HG02798 (cell line): ENCODE data around the gene ENTR1.
A peak's percentile ranks its signal among the peaks of the same experiment; 100 is the strongest.

Experiments used
- ATAC-seq: cut with Tn5 transposase; IDR thresholded peaks from one replicate; pipeline ENCODE4 v1.9.1; 2021; ENCODE audit warnings: mild to moderate bottlenecking; ENCODE audit not compliant: unreplicated experiment, poor library complexity

The ENTR1 gene

DNA sequence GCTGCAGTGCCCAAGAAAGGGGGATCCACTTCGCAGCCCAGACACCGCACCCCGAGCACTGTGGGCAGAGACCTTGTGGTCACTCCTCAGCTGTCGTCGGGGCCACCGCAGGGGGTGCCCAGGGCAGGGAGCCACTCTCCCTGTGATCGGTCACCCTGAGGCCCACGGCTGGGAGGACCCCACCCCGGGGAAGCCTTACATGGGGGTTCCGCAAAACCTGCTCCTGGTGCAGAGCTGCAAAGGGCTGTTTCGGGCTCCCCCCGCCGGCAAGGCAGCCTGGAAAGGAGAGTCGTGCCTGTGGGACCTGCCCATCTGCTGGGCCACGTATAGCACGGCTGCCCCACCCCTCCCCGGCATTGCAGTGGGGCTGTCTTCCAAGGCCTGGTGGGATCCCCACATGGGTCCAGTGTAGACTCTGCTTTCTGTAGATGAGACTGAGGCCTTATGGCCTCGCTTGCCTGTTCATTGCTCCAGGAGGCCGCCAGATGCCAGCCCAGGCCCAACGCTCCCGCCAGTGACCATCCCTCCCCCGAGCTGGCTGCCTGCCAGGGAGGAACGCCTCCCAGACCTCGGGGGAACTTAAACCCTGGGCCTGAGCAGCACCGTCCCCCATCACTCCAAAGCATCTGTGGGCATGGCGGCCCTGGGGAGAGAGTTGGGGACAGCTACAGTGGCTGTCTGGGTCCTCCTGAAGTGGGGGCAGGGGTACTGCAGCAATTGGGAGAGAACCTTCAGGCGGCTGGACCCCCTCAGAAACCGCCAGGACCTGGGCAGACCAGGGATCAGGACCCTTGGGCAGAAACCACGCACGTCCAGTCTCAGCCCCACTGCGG is 45.3 kb downstream of the ENTR1 start:
- ATAC-seq = no peak

DNA sequence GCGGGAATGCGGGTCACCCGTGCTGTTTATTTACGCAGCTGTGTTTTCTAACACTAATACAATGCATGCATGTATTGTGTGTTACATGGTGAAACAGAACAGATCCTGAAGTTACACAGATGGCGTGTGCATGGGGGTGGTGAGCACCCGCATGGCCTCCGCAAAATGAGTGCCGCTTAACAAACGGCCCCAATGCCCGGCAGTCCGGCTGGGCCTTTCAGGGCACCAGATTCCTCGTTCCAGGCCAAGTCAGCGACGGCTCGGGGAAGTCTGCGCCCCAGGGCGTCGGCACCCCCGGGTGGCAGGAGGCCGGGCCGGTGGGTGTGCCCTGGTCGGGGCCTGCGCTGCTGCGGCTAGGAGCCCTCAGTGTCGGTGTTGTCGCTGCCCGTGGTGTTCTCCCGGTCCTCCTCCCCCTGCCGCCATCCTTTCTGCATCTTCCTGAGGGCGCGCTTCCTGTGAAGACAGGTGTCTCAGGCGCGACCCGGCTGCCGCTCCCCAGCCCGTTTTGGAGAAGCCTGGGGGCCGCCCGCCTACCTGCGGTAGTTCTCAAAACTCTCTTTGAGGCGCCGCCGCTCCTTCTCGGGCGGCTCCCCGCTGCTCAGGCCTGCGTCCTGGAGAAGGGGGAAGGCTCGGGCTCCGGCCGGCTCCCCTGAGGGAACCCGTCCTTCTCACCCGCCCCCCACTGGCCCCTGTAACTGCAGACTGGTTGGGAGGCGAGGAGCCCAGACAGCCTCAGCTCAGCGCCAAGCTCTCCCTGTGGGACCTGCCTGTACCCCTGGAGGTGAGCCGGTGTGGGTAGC is 46.3 kb downstream of the ENTR1 start:
- no peak for ATAC-seq

DNA sequence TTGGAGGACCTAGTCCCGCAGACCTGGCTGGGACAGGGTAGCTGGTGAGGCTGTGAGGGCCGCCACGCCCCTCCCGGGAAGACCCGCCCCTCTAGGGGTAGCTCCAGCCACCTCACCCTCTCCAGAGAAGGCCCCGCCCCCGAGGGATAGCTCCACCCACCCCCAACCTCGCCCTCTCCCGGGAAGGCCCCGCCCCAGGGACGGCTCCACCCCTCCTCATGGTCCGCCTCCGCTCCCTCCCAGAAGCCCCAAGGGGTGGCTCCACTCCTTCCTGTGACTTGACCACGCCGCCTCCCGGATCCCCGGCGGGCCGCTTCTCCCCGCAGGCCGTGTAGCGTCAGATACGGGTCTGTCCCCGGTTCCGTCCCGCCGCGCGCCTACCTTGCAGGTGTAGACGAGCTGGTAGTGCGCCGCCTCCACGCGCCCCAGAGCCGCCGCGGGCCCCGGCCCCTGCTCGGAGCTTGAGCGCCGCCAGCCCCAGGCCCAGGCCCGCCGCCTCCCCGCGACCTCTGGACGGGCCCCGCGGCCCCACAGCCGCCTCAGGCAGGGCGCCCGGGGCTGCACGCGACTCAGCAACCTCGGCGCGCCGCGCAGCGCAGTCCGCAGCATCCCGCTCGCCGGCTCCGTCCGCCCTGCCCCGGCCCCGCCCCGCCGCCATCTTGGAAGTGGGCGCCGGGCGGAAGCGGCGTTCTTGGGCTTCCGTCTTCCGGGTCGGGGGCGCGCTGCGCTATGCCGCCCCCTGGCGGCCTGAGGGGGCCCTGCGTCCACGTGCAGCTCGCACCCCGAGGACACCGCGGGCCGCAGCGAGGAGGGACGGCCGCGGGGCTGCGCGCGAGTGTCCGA is 47.1 kb downstream of the ENTR1 start, which contains the start of gene DNLZ:
DNLZ (minus strand) TSS at position 639 of the 843 bp plus-strand sequence; CDS start at position 609, 30 bp downstream.
- ATAC-seq = peak; percentile 80

DNA sequence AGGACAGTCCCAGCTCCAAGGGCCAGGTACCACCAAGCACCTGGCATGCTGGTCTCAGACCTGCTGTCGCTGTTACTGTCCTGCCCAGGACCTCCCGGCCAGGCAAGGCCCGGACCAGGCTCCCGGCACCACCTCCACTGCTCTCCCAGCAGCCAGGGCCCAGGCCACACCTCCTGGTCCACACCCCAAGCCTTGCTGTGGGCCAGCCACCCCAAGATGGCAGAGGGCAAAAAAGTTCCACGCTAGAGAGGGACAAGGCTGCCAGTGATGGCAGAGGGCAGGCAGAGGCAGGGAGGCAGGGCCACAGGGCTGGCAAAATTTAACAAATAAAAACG is 48.0 kb downstream of the ENTR1 start:
- no peak for ATAC-seq

DNA sequence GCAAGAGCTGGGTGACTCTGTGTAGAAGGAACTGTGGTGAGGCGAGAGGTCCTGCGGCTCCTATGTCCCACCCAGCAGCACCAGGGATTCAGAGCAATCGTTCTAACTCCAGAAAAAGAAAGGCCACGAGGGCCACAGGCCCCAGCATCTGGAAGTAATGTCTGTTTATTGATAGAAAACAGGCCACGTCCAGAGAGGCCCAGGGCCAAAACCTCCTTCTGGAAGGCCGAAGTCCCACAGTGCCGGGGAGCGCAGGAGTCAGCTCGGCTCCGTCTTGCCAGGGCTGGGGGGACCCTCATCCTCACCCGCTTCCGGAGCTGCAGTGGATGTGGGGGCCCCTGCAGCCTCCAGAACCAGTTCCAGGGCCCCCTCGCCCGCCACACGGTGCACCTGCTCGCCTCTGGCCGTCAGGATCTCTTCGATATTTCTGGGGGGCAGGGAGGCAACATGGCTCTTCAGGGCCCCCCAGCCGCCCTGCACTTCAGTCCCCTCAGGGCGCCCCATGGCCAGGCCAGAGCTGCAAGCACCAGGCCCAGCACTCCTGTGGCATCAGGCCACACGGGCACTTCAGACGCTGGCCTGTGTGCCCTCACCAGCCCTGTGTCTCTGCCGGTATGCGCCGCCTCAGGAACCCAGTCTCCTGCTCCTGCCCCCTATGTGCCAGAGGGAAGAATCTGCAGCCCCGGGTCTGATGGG is 48.5 kb downstream of the ENTR1 start:
- no peak for ATAC-seq

DNA sequence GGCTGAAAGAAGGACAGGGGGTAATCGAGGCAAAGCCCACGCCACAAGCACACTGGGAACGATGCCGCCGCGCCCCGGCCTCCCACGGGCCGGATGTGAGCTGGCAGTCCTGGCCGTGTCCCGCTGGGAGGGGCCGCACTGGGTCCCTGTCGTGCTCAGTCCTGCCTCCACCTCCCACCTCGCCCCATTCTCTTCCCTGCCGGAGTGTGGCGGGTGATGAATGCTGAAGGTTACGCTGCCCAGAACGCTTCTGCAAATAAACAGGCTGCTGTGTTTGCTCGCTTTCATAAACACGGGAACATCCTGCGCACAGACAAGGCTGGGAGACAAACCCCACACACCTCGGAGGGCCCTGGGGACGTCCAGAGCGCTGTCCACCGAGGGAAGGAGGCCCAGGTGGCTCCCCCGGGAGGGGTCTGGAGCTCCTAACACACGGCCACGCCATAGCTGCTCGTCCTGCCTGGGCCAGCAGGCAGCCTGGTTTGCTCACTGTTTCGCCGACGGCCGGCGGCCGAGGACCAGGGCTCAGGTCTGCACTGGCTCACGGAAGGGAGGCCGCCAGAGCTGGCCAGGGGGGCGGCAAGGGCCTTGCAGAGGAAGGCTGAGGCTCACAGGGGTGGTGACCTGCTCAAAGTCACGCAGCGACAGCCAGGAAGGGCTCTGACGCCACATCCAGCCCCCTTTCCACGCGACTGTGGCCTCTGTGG is 49.2 kb downstream of the ENTR1 start:
- no peak for ATAC-seq

DNA sequence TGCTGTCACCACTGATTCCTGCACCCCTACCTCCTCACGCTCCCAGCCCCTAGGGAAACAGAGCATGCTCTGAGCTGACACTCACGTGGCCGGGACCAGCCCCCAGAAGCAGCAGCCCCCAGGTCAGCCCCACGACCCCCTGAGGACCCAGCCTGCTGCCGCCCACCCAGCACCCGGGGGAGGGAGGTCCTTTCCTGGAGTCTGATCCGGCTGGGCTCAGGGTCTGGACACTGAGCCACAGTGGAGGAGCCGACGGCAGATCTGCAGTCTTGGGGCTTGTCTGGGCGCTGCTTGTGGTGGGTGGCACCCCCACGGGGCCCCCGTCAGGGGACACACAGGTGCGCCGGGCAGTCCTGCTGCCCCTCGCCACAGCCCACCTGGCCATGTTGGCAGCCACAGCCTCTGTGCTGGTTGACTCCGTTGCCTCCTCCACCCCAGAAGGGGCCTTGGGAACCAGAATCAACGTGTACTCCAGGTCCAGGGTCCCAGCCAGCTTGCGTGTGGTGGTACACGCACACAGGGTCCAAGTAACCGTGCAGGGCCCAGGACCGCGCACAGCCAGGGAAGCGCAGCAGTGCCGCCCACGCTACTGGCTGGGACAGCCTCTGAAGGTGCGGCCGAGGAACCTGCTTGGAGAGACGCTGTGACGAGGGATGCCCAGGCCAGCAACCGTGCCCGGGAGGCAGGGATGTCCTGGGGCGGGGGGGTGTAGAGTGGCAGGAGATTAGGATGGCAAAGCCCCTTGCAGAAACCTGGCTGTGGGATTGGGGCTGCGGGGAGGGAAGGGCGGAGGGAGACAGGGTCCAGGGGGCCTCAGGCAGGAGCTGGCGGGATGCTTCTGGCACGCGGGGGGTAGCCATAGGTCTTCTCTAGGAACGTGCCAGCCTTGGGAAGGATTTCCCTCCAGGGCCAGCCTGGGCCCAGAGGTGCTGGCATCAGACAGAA is 50.4 kb downstream of the ENTR1 start:
- no peak for ATAC-seq

DNA sequence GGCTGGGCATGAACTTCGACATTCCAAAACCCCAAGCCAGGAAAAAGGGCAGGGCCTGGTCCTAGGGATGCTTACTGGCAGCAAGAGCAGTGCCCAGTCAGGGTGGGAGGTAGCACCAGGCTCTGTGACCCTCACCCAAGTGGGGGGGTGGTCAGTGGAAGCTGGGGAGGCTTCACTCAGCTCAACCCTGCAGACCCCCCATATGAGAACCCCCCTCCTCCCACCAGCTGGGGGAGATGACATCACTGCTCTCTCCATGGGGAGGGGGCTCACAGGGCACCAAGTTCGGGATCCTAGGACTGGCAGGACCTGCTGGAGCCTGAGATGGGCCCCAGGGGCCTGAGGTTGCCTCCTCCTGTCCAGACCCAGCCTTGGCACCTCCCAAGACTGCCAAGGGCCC is 51.5 kb downstream of the ENTR1 start:
- no peak for ATAC-seq

DNA sequence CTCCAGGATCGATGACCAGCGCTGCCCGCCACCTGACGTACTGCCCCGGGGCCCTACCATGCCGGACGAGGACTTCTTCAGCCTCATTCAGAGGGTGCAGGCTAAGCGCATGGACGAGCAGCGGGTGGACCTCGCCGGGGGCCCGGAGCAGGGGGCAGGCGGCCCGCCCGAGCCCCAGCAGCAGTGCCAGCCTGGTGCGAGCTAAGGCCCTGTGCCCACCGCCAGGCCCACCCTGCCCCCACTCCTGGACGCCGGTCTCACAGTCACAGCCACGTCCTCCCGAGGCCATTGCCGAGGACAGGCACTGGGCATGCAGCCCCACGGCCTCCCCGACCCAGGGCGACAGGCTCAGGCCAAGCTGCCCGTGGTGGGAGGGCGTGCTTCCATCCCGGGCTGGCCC is 52.4 kb downstream of the ENTR1 start:
- ATAC-seq = no peak

DNA sequence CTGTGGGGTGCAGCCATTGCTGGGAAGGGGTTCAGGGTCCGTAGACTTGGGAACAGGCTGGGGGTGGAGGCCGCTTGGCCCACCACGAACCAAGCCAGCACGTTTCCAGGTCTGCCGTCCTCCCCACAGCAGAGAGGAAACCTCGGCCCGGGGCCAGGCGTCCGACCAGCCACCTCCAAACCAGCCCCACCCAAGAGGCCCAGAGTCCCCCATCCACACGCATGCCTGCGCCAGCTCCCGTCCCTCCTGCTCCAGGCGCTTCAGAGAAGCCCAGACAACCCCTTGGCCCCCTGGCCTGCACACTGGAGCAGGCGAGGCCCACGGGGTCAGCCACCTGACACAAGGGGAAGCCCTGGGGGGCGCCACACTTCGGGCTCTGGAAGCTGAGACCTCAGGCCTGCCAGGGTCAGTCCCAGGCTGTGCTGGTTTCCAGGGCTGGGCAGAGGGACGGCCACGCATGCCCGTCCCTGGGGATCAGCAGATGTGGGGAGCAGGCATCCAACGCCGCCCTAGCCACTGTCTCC is 53.1 kb downstream of the ENTR1 start:
- no peak for ATAC-seq

DNA sequence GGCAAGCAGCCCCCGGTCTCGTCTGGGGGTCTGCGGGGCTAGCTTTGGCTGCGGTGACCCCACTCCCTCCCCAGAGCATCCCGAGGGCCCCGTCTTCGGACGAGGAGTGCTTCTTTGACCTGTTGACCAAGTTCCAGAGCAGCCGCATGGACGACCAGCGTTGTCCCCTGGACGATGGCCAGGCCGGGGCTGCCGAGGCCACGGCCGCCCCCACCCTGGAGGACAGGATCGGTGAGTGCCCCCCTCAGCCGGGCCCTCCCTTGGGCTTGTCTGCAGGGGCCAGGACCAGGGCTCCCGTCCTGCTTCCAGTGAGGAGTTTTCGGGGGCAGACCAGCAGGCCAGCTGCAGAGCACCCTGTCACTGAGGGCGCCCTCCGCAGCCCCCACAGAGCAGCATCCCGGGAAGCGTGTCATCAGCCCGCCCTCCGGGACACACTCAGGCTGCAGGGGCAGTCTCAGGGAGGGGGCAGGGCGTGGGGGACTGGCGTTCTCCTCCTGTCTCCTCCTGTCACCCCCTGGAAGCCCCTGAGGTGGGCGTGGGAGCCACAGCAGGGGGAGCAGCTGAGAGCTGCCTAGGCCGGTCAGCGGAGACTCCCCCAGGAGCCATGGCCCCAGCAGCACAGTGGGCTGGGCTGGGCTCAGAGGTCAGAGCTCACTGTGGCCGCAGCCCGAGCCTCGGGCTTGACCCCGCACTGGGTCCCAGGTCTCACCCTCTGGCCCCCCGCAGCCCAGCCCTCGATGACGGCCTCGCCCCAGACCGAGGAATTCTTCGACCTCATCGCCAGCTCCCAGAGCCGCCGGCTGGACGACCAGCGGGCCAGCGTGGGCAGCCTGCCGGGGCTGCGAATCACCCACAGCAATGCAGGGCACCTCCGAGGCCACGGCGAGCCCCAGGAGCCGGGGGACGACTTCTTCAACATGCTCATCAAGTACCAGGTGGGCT is 54.5 kb downstream of the ENTR1 start:
- ATAC-seq = no peak

DNA sequence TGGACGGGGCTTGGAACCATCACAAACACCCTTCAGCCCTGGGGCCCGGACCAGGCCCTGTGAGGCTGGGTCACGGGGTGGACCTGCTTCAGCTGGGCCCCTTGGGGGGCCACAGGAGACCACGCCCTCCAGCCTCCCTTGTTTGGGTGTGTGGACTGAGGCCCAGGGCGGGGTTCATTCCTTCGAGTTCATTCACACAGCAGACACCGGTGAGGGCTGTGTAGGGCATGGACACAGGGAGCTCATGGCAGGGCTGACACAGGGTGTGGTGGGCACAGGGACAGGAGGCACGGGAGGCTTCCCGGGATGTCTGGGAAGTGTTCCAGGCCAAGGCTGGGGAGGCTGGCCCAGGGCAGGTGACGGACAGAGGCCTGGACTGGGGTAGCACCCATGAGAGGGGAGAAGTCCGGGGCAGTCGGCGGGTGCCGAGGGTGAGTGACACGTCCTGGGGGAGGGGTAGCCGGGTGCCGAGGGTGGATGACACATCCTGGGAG is 55.8 kb downstream of the ENTR1 start:
- no peak for ATAC-seq

DNA sequence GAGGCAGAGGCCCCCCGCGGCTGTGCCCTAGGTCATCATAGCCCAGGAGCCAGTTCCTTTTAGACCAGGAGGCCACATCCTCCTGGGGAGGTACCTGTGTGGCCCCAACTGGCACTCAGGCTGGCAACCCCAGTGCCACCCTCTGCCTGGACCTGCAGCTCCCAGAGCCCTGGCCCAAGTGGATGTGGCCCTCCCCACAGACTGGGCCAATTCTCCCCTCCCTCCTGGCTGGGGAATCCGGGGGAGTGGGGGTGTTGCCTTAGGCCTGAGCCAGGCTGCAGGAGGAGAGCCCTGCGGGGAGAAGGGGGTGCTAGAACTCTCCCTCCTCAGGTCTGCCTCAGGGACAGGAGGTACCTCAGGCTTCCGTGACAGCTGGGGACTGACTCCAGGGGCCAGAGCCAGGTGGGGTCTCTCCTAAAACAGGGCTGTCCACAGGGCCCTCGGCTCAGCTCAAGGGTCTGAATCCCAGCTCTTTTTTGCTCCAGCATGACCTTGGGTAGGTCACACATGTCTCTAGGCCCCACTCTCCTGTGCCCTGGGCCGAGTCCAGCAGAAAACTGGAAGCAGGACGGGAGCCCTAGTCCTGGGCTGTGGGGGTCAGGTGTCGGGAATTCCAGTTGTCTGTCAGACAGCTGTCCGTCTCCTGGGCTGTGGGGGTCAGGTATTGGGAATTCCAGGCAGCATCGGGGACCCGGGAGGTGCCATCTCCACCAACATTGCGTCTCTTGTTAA is 56.5 kb downstream of the ENTR1 start:
- no peak for ATAC-seq

DNA sequence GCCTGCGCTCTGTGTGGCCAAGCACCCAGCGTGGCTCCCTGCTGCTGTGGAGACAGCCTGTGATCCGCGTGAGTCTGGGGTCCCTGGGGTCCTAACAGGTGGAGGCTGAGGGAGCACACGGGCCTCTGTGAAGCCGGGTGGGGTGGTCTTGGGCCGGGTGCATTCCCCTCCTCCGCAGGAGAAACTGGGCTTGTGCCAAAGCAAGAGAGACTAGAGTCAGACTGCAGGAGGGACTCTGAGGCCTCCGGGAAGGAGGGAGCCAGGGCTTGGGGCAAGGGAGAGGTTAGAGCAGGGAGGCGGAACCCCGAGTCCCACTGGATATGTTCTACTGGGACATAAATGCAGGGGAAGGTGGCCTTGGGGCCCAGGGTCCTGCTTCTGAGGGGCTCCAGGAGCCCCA is 57.3 kb downstream of the ENTR1 start:
- no peak for ATAC-seq

DNA sequence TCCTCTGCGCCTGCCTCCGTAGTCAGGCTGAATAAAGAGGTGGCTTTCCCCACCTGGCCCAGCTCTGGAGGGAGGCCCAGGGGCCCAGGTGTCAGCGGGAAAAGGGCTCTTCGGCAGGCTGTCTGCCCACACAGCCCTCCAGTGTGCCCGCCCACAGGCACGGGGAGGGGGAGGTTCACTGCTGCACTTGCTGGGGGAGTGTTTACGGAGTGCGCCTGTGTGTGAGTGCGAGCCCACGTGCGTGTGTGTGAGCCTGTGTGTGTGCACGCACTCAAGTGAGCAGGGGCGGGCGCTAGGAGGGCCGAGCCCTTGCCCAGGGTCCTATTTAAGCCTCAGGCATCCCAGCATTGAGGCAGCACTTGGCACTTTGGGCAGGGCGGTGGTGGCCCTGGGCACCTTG is 57.7 kb downstream of the ENTR1 start:
- ATAC-seq = no peak
